Pancreas (tissue), 10 donors: ENCODE measurements around the gene CCHCR1. TPM values are rescaled to one million over a fixed set of nuclear protein-coding genes. Genes with fewer than 3 reads are reported as not detected.
A peak's percentile ranks its signal among the peaks of the same experiment; 100 is the strongest.

Source experiments
- ATAC-seq, 4 donors: fragments of 200-7000 bp; cut with Tn5 transposase; one replicate each; pipeline versions ENCODE4 v1.8.0 to v1.9.1; 2020; ENCODE audit warnings: mild to moderate bottlenecking in 4 of 4, moderate library complexity in 4 of 4
- DNase-seq, 6 donors: peaks; one replicate each; pipeline ENCODE4 v3.0.0-alpha.2; 2020
- FAIRE-seq: peaks from 2 replicates; lab custom pipeline; 2012; peaks lifted over from hg19 to GRCh38; lab: Jason Lieb, UNC
- H3K27ac ChIP-seq, 4 donors: fragments of 200-600 bp; sonication (generic); 1 replicate in 3 of 4; 2 replicates in 1 of 4; pipeline versions ENCODE4 v1.5.0 to v1.8.0; 2020
- H3K27me3 ChIP-seq, 4 donors: fragments of 200-600 bp; one replicate each; pipeline ENCODE4 v1.8.0; 2021
- H3K36me3 ChIP-seq, 3 donors: fragments of 200-600 bp; sonication (generic) in 1 of 3; one replicate each; pipeline versions ENCODE4 v1.5.0 to v1.8.0; 2020 to 2021
- H3K4me1 ChIP-seq, 3 donors: fragments of 200-600 bp; one replicate each; pipeline ENCODE4 v1.8.0; 2021
- H3K4me3 ChIP-seq, 4 donors: fragments of 200-600 bp; sonication (generic) in 2 of 4; one replicate each; pipeline versions ENCODE4 v1.5.0 to v1.8.0; 2020 to 2021
- H3K9me3 ChIP-seq, 4 donors: fragments of 200-600 bp; one replicate each; pipeline ENCODE4 v1.8.0; 2021
- WGBS, 2 donors: extraction: QIAGEN DNeasy Blood & Tissue Kit; methylation state at CpG; one replicate each; pipeline ENCODE4 v1.1.7; 2013; 5-methylcytosine and 5-hydroxymethylcytosine counted together
- intact Hi-C, 3 donors: fragments of 100-400 bp; cut with DNase I; formaldehyde crosslinking; loops; one replicate each; pipeline versions ENCODE4 v1.11.1 to v1.14.2; 2022
- polyA plus RNA-seq, 2 donors: library from polyadenylated mRNA; stranded (reverse); fragments of 200-250 nt; gene quantifications; one replicate each; pipeline ENCODE4 v1.2.3, GENCODE V29; 2013
- total RNA-seq, 6 donors: library from RNA; stranded (reverse); fragmentation: NEBNext Ultra II Directional in 4 of 6; extraction: Animal tissue kit (Norgen Biotek cat#: 25700) in 4 of 6; gene quantifications; one replicate each; pipeline versions ENCODE4 v1.2.1 to v1.2.4, GENCODE V29; 2021 to 2023
- TF ChIP-seq, protein P1 (sequence below), 4 donors: fragments of 200-600 bp; sonication (generic) in 3 of 4; IDR thresholded peaks; one replicate each; pipeline versions ENCODE4 v1.5.0 to v1.8.0; 2021; ENCODE audit warnings: antibody characterized with exemption in 4 of 4
- donor health status: healthy with polysubstance abuse.
- donor health status: DM: no; HTN: no; CAD: no; lungs with moderate emphysema.
- donor health status: DM: no; HTN: no; CAD: no.
- donor health status: control.
- donor health status: control.
- donor health status: Bipolar disorder and iron deficiency.
- donor health status: DM: yes; HTN: yes; CAD: no.
- donor health status: DM: no; HTN: no; CAD: no.
- donor health status: DM: no; HTN: no; CAD: no.
- donor health status: DM: yes; HTN: yes; CAD: no.

The CCHCR1 gene
- total and polyA plus RNA-seq, 8 donors, result 6.7 to 27.0 (median 15.6) TPM

DNA sequence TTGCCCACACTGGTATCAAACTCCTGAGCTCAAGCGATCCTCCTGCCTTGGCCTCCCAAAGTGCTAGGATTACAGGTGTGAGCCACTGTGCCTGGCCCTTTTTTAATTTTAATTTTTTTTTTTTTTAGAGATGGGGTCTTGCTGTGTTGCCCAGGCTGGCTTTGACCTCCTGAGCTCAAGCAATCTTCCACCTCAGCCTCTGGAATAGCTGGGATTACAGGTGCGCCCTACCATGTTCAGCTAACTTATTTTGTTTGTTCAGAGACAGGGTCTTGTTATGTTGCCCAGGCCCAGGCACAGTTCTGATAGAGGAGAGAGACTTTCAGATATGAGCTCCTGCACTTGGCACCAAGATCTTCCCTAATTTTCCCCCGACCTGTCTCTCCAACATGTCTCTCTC is 26.9 kb downstream of the CCHCR1 start:
- intact Hi-C loops, result no loop called here
- DNase-seq (no peak), ATAC-seq (no peak), FAIRE-seq (no peak)
- Histone ChIP-seq H3K27me3 (no peaks in the 10 kb centered on the region), H3K9me3 (no peaks in the 10 kb centered on the region), H3K4me3 (no peak overlapping the region), H3K36me3 (no peaks in the 10 kb centered on the region), H3K4me1 (no peaks in the 10 kb centered on the region), H3K27ac (no peak overlapping the region)
- WGBS, 2 donors, result 85 to 92% methylated on average over 3 of the region's 3 CpGs
- TF ChIP-seq, protein P1, sequence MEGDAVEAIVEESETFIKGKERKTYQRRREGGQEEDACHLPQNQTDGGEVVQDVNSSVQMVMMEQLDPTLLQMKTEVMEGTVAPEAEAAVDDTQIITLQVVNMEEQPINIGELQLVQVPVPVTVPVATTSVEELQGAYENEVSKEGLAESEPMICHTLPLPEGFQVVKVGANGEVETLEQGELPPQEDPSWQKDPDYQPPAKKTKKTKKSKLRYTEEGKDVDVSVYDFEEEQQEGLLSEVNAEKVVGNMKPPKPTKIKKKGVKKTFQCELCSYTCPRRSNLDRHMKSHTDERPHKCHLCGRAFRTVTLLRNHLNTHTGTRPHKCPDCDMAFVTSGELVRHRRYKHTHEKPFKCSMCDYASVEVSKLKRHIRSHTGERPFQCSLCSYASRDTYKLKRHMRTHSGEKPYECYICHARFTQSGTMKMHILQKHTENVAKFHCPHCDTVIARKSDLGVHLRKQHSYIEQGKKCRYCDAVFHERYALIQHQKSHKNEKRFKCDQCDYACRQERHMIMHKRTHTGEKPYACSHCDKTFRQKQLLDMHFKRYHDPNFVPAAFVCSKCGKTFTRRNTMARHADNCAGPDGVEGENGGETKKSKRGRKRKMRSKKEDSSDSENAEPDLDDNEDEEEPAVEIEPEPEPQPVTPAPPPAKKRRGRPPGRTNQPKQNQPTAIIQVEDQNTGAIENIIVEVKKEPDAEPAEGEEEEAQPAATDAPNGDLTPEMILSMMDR (IDR thresholded peaks at IDR 0.05), result no peak

DNA sequence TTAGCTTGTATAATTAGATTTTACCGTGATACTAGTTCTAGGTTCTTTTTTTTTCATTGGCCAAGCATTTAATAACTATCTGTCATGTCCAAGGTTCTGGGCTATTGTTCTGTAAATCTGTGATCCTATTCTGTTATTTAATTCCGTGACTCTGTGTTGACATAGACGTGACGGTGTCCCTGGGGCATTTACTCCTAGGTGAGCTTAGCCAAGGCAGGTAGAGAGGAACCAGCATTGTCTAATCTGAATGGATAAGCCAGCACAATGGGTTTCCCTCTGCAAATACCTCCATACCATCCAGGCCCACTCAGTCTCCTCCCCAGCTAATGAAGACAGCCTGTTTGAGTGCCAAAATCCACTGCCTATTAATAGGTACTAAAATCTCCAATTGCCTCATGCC is 28.5 kb downstream of the CCHCR1 start:
- no peak for DNase-seq
- intact Hi-C loops, result no loop called here
- no peaks in the 10 kb centered on the region for H3K9me3 ChIP-seq

DNA sequence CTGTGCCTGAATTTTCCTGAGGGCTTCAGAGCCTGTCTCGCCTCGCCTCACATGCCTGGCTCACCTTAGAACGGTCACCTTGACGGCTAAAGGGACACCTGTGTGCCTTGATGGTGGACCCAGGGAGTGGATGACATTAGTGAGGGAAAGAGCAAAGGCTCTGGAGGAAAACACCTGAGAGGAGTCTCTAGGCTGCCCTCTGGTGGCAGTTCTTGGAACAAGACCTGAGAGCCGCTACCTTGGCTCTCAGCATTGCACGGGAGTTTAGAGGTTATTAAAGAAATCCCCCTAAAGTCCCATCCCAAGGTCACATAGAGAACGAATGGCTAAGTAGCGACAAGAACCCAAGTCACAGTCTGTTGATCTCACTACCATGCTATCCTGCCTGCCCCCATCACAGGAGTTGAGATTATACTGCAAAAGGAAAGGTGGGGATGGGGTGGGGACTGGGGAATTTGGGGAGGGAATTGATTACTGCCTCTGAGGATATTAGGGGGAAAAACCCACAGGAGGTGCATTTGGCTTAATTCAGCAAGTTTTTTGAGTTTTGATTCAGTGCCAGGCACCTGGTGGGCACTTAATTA is 29.4 kb downstream of the CCHCR1 start:
- ATAC-seq, result peak; percentile 57 to 80 (median 72)
- Histone ChIP-seq H3K4me3 (no peak overlapping the region), H3K36me3 (no peaks in the 10 kb centered on the region), H3K27ac (no peak overlapping the region), H3K9me3 (no peaks in the 10 kb centered on the region), H3K27me3 (no peaks in the 10 kb centered on the region), H3K4me1 (no peaks in the 10 kb centered on the region)
- FAIRE-seq, result no peak
- TF ChIP-seq, protein P1 (IDR thresholded peaks at IDR 0.05), result peak; percentile 80 to 88 (median 86)
- intact Hi-C loops, result no loop called here
- WGBS, 2 donors, result 1 to 5% methylated on average over 8 of the region's 8 CpGs
- peak in 5 of 6 donors; percentile 40 to 89 (median 71) for DNase-seq

More for the DNA sequence above, 28.5 kb downstream of the CCHCR1 start:
- FAIRE-seq (no peak), ATAC-seq (no peak)
- Histone ChIP-seq H3K27me3 (no peaks in the 10 kb centered on the region), H3K27ac (no peak overlapping the region), H3K4me3 (no peak overlapping the region), H3K36me3 (no peaks in the 10 kb centered on the region), H3K4me1 (no peaks in the 10 kb centered on the region)
- TF ChIP-seq, protein P1 (IDR thresholded peaks at IDR 0.05), result no peak
- 21 to 34% methylated on average over 4 of the region's 4 CpGs for WGBS, 2 donors

DNA sequence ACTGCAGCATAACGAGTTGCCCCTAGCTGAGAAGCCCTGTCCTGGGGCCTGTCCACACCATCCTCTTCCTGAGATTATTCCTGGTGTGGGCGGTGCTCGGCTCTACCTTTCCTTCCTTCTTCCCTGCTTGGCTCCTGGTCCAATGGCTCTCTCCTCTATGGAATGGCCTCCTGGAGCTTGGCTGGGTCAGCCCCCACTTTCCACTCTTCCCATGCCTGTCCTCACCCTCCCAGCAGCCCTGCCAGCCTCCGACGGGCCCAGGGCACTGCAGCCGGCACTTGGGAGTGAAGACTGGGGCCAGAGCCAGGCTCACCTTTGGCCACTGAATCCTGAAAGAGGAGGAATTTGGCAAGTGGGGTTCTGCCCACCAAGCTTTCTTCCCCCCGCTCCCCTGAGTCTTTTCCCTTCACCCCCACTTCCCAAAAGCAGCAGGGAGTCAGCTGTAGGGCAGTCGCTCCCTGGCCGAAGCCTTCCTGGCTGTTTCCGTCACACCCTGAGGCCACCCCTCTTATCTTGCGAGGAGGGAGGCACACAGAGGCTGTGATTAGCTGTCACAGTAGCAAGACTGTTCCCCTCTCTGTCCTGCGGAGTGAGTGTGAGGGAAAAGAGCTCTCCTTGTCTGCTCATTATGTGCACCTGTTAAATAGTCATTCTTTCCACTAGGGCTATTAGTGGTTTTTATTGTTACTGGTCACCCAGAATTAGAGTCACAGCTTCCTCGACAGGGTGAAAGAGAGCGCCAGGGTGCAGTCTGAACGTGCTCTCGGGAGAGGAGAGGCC is 31.0 kb downstream of the CCHCR1 start:
- TF ChIP-seq, protein P1 (IDR thresholded peaks at IDR 0.05), result no peak
- Histone ChIP-seq H3K27me3 (no peaks in the 10 kb centered on the region), H3K9me3 (no peaks in the 10 kb centered on the region), H3K4me1 (peaks cover 0 to 12% (median 0%) of the 10 kb centered on the region in 3 donors), H3K36me3 (no peaks in the 10 kb centered on the region), H3K27ac (peak overlapping the region in 2 of 4 donors; percentile 54 to 67), H3K4me3 (no peak overlapping the region)
- 54 to 63% methylated on average over 16 of the region's 16 CpGs for WGBS, 2 donors
- intact Hi-C loops, result no loop called here
- ATAC-seq (peak in 2 of 4 donors; percentile 2 to 12), FAIRE-seq (no peak), DNase-seq (no peak)
